Muscle layer of colon (tissue), 2 donors: Measurements from ENCODE around the gene IL36A.

Source experiments
- H3K27ac ChIP-seq: one replicate; pipeline ENCODE4 v1.7.0; 2013; ENCODE audit warnings: low read depth, mild to moderate bottlenecking, low read length, moderate library complexity
- H3K27me3 ChIP-seq, 2 donors: one replicate each; pipeline ENCODE4 v1.7.0; 2013; ENCODE audit warnings: low read length in 2 of 2, mild to moderate bottlenecking in 2 of 2; ENCODE audit not compliant: insufficient read depth in 2 of 2, control insufficient read depth in 1 of 2
- H3K36me3 ChIP-seq: one replicate; pipeline ENCODE4 v1.7.0; 2013; ENCODE audit warnings: mild to moderate bottlenecking, low read length; ENCODE audit not compliant: insufficient read depth
- H3K4me1 ChIP-seq: one replicate; pipeline ENCODE4 v1.7.0; 2013; ENCODE audit warnings: mild to moderate bottlenecking, low read length; ENCODE audit not compliant: insufficient read depth
- H3K4me3 ChIP-seq, 2 donors: one replicate each; pipeline ENCODE4 v1.7.0; 2013; ENCODE audit warnings: low read length in 2 of 2, low read depth in 1 of 2, mild to moderate bottlenecking in 1 of 2, moderate library complexity in 1 of 2
- H3K9ac ChIP-seq: one replicate; pipeline ENCODE4 v1.7.0; 2013; ENCODE audit warnings: low read length
- H3K9me3 ChIP-seq: one replicate; pipeline ENCODE4 v1.7.0; 2013; ENCODE audit warnings: mild to moderate bottlenecking, low read length
- donor health status: abdominal sarcoma.
- donor health status: Adenocarcinoma of cecum.

Gene IL36A

DNA sequence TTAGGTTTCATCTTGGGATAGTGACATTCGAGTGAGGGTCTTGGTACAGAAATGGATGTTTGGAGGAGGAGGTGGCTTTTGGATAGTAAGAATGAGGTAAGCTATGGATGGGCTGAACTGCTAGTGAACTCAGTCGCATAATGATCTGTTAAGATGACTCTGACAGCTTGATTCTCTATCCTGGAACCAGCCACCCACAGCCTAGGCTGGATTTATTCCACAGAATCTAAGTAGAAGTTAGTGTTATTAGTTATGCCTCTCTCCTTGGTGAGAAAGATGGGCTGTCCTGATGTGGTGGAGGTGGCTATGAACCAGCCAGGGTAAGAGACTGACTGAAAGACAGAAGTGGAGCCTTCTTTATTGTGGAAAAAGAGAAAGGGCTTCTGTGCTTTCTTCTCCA, 22.4 kb downstream of the IL36A start:
- no peak overlapping the region for H3K27ac ChIP-seq

DNA sequence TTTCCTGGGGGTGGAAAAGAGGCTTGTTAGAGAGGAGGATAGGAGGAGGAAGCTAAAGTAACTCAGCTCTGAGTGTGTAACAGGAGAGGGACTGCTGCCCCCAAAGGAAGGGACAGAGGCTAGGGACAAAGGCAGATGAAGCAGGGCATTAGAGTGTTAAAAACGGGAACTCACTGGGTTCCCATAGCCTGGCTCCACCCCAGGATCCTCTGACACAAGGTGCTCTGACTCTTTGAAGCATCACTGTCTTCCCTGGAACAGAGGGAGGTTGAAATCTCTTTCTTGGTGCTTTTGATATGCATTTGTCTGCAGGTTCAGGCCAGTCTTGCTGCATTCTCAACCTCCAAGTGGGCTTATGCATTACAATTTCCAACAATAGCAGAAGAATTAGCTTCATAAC, 22.9 kb downstream of the IL36A start:
- Histone ChIP-seq H3K27me3 (peaks cover 0 to 5% of the 10 kb centered on the region in 2 donors), H3K9ac (no peak overlapping the region), H3K27ac (no peak overlapping the region), H3K4me1 (no peaks in the 10 kb centered on the region), H3K9me3 (no peaks in the 10 kb centered on the region), H3K4me3 (no peak overlapping the region), H3K36me3 (no peaks in the 10 kb centered on the region)

More for the DNA sequence above, 22.4 kb downstream of the IL36A start:
- no peaks in the 10 kb centered on the region for H3K36me3 ChIP-seq
- no peak overlapping the region for H3K4me3 ChIP-seq
- peaks cover 0 to 5% of the 10 kb centered on the region in 2 donors for H3K27me3 ChIP-seq
- H3K9ac ChIP-seq = no peak overlapping the region
- no peaks in the 10 kb centered on the region for H3K4me1 ChIP-seq
- no peaks in the 10 kb centered on the region for H3K9me3 ChIP-seq

- no peak overlapping the region for H3K9ac ChIP-seq
- H3K27ac ChIP-seq = no peak overlapping the region
- H3K9me3 ChIP-seq = no peaks in the 10 kb centered on the region
- peaks cover 0 to 5% of the 10 kb centered on the region in 2 donors for H3K27me3 ChIP-seq
- H3K4me1 ChIP-seq = no peaks in the 10 kb centered on the region
- no peaks in the 10 kb centered on the region for H3K36me3 ChIP-seq
- no peak overlapping the region for H3K4me3 ChIP-seq
These were observed 27.5 kb downstream of the IL36A start for GRCh38 chr2:113032737-113033136.

DNA sequence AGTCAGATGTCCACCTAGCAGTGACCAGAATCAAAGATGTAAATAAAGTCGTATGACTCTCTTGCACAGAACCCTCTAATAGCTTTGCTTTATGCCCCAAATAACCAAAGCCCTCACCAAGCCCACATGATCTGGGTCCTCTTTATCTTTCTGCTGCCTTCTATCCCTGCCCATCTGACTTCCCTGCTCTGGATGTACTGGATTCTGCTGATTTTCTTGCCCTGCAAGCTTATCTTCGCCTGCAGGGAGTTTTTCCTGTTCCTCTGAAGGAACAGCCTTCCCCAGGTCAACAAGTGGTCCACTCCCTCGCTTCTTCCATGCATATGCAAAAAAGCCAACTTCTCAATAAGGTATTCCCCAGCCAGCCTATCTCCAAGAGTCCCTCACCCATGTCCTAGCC, 28.8 kb downstream of the IL36A start:
- Histone ChIP-seq H3K27ac (no peak overlapping the region), H3K36me3 (no peaks in the 10 kb centered on the region), H3K9me3 (no peaks in the 10 kb centered on the region), H3K9ac (no peak overlapping the region), H3K4me3 (no peak overlapping the region), H3K4me1 (no peaks in the 10 kb centered on the region), H3K27me3 (peaks cover 0 to 4% of the 10 kb centered on the region in 2 donors)

DNA sequence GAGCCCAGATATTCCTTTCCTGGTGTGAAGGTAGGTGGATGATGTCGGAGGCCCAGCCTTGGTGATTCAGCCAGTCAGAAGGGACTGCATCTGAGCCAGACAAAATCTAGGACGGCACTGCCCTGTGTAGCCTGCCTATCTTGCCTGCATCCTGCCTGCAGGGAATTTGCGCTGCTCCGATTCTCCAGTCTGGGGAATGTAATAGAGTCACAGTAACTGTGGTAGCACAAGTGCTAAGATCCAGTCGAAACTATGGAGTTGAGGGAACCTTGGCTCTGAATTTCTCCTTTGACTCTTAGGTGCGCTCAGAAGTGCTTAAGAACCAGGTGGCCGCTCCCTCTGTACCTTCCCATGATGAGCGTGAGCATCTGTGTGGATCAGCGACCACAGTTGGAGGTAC, 31.5 kb downstream of the IL36A start:
- H3K27ac ChIP-seq = no peak overlapping the region
- no peaks in the 10 kb centered on the region for H3K36me3 ChIP-seq
- H3K27me3 ChIP-seq = no peaks in the 10 kb centered on the region
- no peak overlapping the region for H3K4me3 ChIP-seq
- no peaks in the 10 kb centered on the region for H3K9me3 ChIP-seq
- no peaks in the 10 kb centered on the region for H3K4me1 ChIP-seq
- H3K9ac ChIP-seq = no peak overlapping the region

- Histone ChIP-seq H3K27ac (no peak overlapping the region), H3K9ac (no peak overlapping the region), H3K4me1 (no peaks in the 10 kb centered on the region), H3K27me3 (no peaks in the 10 kb centered on the region), H3K36me3 (no peaks in the 10 kb centered on the region), H3K9me3 (no peaks in the 10 kb centered on the region), H3K4me3 (no peak overlapping the region)
These were observed 33.0 kb downstream of the IL36A start for GRCh38 chr2:113038291-113038690.

DNA sequence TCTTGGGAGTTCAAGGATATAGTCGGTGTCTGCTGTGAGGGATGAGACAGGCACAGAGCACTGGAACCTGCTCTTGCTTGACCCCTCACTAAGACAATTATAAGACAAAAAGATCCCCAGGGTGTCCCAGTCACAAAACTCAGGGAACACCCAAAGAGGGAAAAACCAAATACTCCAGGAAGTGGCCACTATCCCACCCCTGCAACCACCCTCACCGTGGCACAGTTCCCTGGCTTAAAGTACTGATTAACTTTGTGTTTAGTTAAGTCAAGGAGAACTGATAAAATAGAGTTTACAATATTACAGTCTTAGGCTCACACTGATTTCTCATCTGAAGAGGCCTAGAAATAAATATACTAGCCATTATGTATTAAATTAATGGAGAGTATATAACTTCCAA, 33.9 kb downstream of the IL36A start:
- no peak overlapping the region for H3K27ac ChIP-seq

GRCh38 chr2:113039719-113040118, 34.5 kb downstream of the IL36A start:
- Histone ChIP-seq H3K4me3 (no peak overlapping the region), H3K9ac (no peak overlapping the region), H3K9me3 (no peaks in the 10 kb centered on the region), H3K27ac (no peak overlapping the region), H3K4me1 (no peaks in the 10 kb centered on the region), H3K27me3 (no peaks in the 10 kb centered on the region), H3K36me3 (no peaks in the 10 kb centered on the region)

More for the DNA sequence above, 33.9 kb downstream of the IL36A start:
- H3K27me3 ChIP-seq = no peaks in the 10 kb centered on the region
- no peaks in the 10 kb centered on the region for H3K9me3 ChIP-seq
- no peak overlapping the region for H3K9ac ChIP-seq
- no peaks in the 10 kb centered on the region for H3K36me3 ChIP-seq
- no peak overlapping the region for H3K4me3 ChIP-seq
- no peaks in the 10 kb centered on the region for H3K4me1 ChIP-seq

GRCh38 chr2:113041871-113042270, 36.6 kb downstream of the IL36A start:
- Histone ChIP-seq H3K4me3 (no peak overlapping the region), H3K27ac (no peak overlapping the region), H3K9ac (no peak overlapping the region), H3K9me3 (no peaks in the 10 kb centered on the region), H3K36me3 (no peaks in the 10 kb centered on the region), H3K4me1 (no peaks in the 10 kb centered on the region), H3K27me3 (no peaks in the 10 kb centered on the region)

GRCh38 chr2:113046465-113046864, 41.2 kb downstream of the IL36A start:
- no peak overlapping the region for H3K4me3 ChIP-seq
- no peaks in the 10 kb centered on the region for H3K9me3 ChIP-seq
- no peak overlapping the region for H3K27ac ChIP-seq
- no peaks in the 10 kb centered on the region for H3K36me3 ChIP-seq
- H3K27me3 ChIP-seq = no peaks in the 10 kb centered on the region
- H3K9ac ChIP-seq = no peak overlapping the region
- H3K4me1 ChIP-seq = no peaks in the 10 kb centered on the region

- H3K9me3 ChIP-seq = no peaks in the 10 kb centered on the region
- H3K9ac ChIP-seq = no peak overlapping the region
- no peak overlapping the region for H3K4me3 ChIP-seq
- no peaks in the 10 kb centered on the region for H3K36me3 ChIP-seq
- H3K27me3 ChIP-seq = no peaks in the 10 kb centered on the region
- H3K27ac ChIP-seq = no peak overlapping the region
- H3K4me1 ChIP-seq = no peaks in the 10 kb centered on the region
These were observed 45.9 kb downstream of the IL36A start for GRCh38 chr2:113050921-113051895.
